SK-N-SH (cell line): ENCODE measurements around the gene NEK7. TPM values are rescaled to one million over a fixed set of nuclear protein-coding genes. Genes with fewer than 3 reads are reported as not detected.
A peak's percentile ranks its signal among the peaks of the same experiment; 100 is the strongest.

Experiments
- CHD2 ChIP-seq: fragments of 150-350 bp; IDR thresholded peaks from 2 replicates; pipeline ENCODE4 v1.6.1; 2018; ENCODE audit warnings: low read length; ENCODE audit not compliant: partially characterized antibody
- ELF1 ChIP-seq: IDR thresholded peaks from 2 replicates; pipeline ENCODE4 v1.4.0; 2012
- EP300 ChIP-seq, 2 experiments: IDR thresholded peaks; 2 replicates each; pipeline versions ENCODE4 v1.4.0 to v1.6.1; 2012; ENCODE audit warnings: borderline replicate concordance in 1 of 2, low read depth in 1 of 2, low read length in 1 of 2
- EZH2phosphoT487 ChIP-seq: fragments of 200-600 bp; sonication (generic); IDR thresholded peaks from 2 replicates; pipeline ENCODE4 v1.6.1; 2017; ENCODE audit warnings: low read depth, mixed run types, mild to moderate bottlenecking, antibody characterized with exemption, moderate library complexity, borderline replicate concordance
- FOSL2 ChIP-seq: IDR thresholded peaks from 2 replicates; pipeline ENCODE4 v1.4.0; 2012; ENCODE audit warnings: low read depth, mild to moderate bottlenecking, moderate library complexity, borderline replicate concordance
- GABPA ChIP-seq: IDR thresholded peaks from 2 replicates; pipeline ENCODE4 v1.4.0; 2012; ENCODE audit warnings: low read depth, mild to moderate bottlenecking
- GATA2 ChIP-seq: sonication (generic); formaldehyde crosslinking; IDR thresholded peaks from 2 replicates; pipeline ENCODE4 v1.5.0; 2020; ENCODE audit warnings: mild to moderate bottlenecking, missing genetic modification reagents
- JUND ChIP-seq: IDR thresholded peaks from 2 replicates; pipeline ENCODE4 v1.4.0; 2012
- MEF2A ChIP-seq: IDR thresholded peaks from 2 replicates; pipeline ENCODE4 v1.4.0; 2012; ENCODE audit warnings: low read depth, borderline replicate concordance
- MXI1 ChIP-seq: IDR thresholded peaks from 2 replicates; pipeline ENCODE4 v1.6.1; 2012; ENCODE audit warnings: mild to moderate bottlenecking, low read depth, low read length, improper control_type of control experiment
- NFIC ChIP-seq: IDR thresholded peaks from 2 replicates; pipeline ENCODE4 v1.4.0; 2012; ENCODE audit warnings: borderline replicate concordance
- NRF1 ChIP-seq: IDR thresholded peaks from 2 replicates; pipeline ENCODE4 v1.6.1; 2012; ENCODE audit warnings: low read depth, mild to moderate bottlenecking, low read length
- POLR2AphosphoS5 ChIP-seq: IDR thresholded peaks from 2 replicates; pipeline ENCODE4 v1.6.1; 2012; ENCODE audit warnings: low read depth, low read length
- RAD21 ChIP-seq: IDR thresholded peaks from 2 replicates; pipeline ENCODE4 v1.6.1; 2012; ENCODE audit warnings: mild to moderate bottlenecking, low read length
- RCOR1 ChIP-seq: fragments of 150-350 bp; IDR thresholded peaks from 2 replicates; pipeline ENCODE4 v1.6.1; 2017; ENCODE audit warnings: antibody characterized with exemption, low read length
- RFX5 ChIP-seq: IDR thresholded peaks from 2 replicates; pipeline ENCODE4 v1.6.1; 2012; ENCODE audit warnings: mild to moderate bottlenecking, improper control_type of control experiment, low read length
- RXRA ChIP-seq: IDR thresholded peaks from 2 replicates; pipeline ENCODE4 v1.4.0; 2012; ENCODE audit warnings: low read depth, mild to moderate bottlenecking, borderline replicate concordance
- SIN3A ChIP-seq: IDR thresholded peaks from 2 replicates; pipeline ENCODE4 v1.6.1; 2012; ENCODE audit warnings: low read depth, mild to moderate bottlenecking, low read length, moderate library complexity, borderline replicate concordance
- SMC3 ChIP-seq: IDR thresholded peaks from 2 replicates; pipeline ENCODE4 v1.6.1; 2012; ENCODE audit warnings: low read depth, low read length, improper control_type of control experiment
- TAF1 ChIP-seq: IDR thresholded peaks from 2 replicates; pipeline ENCODE4 v1.6.1; 2012; ENCODE audit warnings: low read depth, mild to moderate bottlenecking, low read length, moderate library complexity, borderline replicate concordance
- TEAD4 ChIP-seq: IDR thresholded peaks from 2 replicates; pipeline ENCODE4 v1.4.0; 2012; ENCODE audit warnings: mild to moderate bottlenecking, borderline replicate concordance; ENCODE audit not compliant: insufficient read depth
- YY1 ChIP-seq: IDR thresholded peaks from 2 replicates; pipeline ENCODE4 v1.4.0; 2012; ENCODE audit warnings: low read depth, mild to moderate bottlenecking
- polyA plus RNA-seq, 3 experiments: library from polyadenylated mRNA; depleted of rRNA; stranded (reverse); fragments of >200 nt; gene quantifications; 2 replicates each; pipeline ENCODE4 v1.2.3, GENCODE V29; 2012
- TF ChIP-seq, protein P1 (sequence below): fragments of 150-350 bp; IDR thresholded peaks from 2 replicates; pipeline ENCODE4 v1.6.1; 2016; ENCODE audit warnings: mild to moderate bottlenecking, low read depth, low read length
- TF ChIP-seq, protein P2 (sequence below): IDR thresholded peaks from 2 replicates; pipeline ENCODE4; 2012
- TF ChIP-seq, protein P3 (sequence below): IDR thresholded peaks from 2 replicates; pipeline ENCODE4 v1.4.0; 2012; ENCODE audit warnings: low read depth
- TF ChIP-seq, protein P4 (sequence below): fragments of 150-350 bp; IDR thresholded peaks from 2 replicates; pipeline ENCODE4 v1.6.1; 2017; ENCODE audit warnings: antibody characterized with exemption, low read length, low read depth, borderline replicate concordance
- TF ChIP-seq, protein P5 (sequence below): fragments of 200-600 bp; sonication (generic); IDR thresholded peaks from 2 replicates; pipeline ENCODE4 v1.6.1; 2017; ENCODE audit warnings: antibody characterized with exemption, mild to moderate bottlenecking, moderate library complexity

The NEK7 gene
- polyA plus RNA-seq, 1 of the 3 experiments (the other 2 are of a cell fraction): 85.8 TPM

DNA sequence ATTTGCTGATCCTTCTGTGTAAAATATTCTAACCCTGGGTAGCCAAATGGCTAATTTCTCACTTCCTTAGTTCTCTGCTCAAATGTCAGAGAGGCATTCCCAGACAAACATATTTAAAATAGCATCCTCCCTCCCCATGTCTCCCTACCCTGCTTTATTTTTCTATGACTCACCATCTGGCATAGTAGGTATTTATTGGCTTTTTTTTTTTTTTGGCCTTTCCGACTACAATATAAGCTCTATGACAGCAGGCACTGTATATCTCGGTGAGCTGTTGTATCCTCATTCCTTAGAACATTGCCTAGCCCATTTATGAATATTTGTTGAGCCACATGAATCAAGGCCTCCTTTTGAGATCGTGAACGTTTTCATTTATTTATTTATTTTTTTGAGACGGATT, 1.5 kb upstream of the NEK7 start (continued):
- no peak for TF ChIP-seq SIN3A
- TF ChIP-seq, protein P1, sequence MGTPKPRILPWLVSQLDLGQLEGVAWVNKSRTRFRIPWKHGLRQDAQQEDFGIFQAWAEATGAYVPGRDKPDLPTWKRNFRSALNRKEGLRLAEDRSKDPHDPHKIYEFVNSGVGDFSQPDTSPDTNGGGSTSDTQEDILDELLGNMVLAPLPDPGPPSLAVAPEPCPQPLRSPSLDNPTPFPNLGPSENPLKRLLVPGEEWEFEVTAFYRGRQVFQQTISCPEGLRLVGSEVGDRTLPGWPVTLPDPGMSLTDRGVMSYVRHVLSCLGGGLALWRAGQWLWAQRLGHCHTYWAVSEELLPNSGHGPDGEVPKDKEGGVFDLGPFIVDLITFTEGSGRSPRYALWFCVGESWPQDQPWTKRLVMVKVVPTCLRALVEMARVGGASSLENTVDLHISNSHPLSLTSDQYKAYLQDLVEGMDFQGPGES: no peak
- no peak for TF ChIP-seq YY1
- no peak for TF ChIP-seq CHD2
- TF ChIP-seq, protein P2, sequence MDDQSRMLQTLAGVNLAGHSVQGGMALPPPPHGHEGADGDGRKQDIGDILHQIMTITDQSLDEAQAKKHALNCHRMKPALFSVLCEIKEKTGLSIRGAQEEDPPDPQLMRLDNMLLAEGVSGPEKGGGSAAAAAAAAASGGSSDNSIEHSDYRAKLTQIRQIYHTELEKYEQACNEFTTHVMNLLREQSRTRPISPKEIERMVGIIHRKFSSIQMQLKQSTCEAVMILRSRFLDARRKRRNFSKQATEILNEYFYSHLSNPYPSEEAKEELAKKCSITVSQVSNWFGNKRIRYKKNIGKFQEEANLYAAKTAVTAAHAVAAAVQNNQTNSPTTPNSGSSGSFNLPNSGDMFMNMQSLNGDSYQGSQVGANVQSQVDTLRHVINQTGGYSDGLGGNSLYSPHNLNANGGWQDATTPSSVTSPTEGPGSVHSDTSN: peak; percentile 71
- no peak for TF ChIP-seq GATA2
- TF ChIP-seq FOSL2: peak; percentile 89
- no peak for TF ChIP-seq TAF1
- TF ChIP-seq RAD21: no peak
- TF ChIP-seq MEF2A: peak; percentile 55; the same call in 1 of the 2 replicates
- TF ChIP-seq EP300 (IDR thresholded peaks at IDR 0.05; ENCODE audit: borderline replicate concordance in 1 of 2, low read depth in 1 of 2, low read length in 1 of 2): peak in 1 of 2 experiments; percentile 62; a peak in 1 of 4 replicates
- no peak for TF ChIP-seq MXI1
- TF ChIP-seq, protein P3, sequence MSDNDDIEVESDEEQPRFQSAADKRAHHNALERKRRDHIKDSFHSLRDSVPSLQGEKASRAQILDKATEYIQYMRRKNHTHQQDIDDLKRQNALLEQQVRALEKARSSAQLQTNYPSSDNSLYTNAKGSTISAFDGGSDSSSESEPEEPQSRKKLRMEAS: peak; percentile 46; the same call in 1 of the 2 replicates
- no peak for TF ChIP-seq NRF1
- no peak for TF ChIP-seq GABPA
- TF ChIP-seq NFIC: peak; percentile 83
- no peak for TF ChIP-seq EZH2phosphoT487
- no peak for TF ChIP-seq SMC3
- TF ChIP-seq JUND: peak; percentile 88
- TF ChIP-seq, protein P4, sequence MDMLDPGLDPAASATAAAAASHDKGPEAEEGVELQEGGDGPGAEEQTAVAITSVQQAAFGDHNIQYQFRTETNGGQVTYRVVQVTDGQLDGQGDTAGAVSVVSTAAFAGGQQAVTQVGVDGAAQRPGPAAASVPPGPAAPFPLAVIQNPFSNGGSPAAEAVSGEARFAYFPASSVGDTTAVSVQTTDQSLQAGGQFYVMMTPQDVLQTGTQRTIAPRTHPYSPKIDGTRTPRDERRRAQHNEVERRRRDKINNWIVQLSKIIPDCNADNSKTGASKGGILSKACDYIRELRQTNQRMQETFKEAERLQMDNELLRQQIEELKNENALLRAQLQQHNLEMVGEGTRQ: no peak
- TF ChIP-seq, protein P5, sequence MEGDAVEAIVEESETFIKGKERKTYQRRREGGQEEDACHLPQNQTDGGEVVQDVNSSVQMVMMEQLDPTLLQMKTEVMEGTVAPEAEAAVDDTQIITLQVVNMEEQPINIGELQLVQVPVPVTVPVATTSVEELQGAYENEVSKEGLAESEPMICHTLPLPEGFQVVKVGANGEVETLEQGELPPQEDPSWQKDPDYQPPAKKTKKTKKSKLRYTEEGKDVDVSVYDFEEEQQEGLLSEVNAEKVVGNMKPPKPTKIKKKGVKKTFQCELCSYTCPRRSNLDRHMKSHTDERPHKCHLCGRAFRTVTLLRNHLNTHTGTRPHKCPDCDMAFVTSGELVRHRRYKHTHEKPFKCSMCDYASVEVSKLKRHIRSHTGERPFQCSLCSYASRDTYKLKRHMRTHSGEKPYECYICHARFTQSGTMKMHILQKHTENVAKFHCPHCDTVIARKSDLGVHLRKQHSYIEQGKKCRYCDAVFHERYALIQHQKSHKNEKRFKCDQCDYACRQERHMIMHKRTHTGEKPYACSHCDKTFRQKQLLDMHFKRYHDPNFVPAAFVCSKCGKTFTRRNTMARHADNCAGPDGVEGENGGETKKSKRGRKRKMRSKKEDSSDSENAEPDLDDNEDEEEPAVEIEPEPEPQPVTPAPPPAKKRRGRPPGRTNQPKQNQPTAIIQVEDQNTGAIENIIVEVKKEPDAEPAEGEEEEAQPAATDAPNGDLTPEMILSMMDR: no peak
- TF ChIP-seq RXRA: 0 out of 2 replicates have a peak, but pooled peaks have one; percentile 37
- TF ChIP-seq ELF1: 0 out of 2 replicates have a peak, but pooled peaks have one; percentile 39
- TF ChIP-seq POLR2AphosphoS5: peak; percentile 37; the same call in 1 of the 2 replicates
- 0 out of 2 replicates have a peak, but pooled peaks have one; percentile 33 for TF ChIP-seq TEAD4
- no peak for TF ChIP-seq RFX5
- TF ChIP-seq RCOR1: no peak
